CD1c-positive myeloid dendritic cell (primary cell): ENCODE measurements around the gene CYBRD1.
"Not testable (repeated sequence)": the region's sequence is repeated elsewhere in the genome, so short reads cannot be mapped to it uniquely, and the experiment has no call there.

Experiments
- DNase-seq: peaks from one replicate; pipeline ENCODE4 v3.0.0-alpha.2; 2016; ENCODE audit errors: extremely low spot score

The CYBRD1 gene

GRCh38 chr2:171515672-171516298 lies 6.5 kb upstream of the CYBRD1 start:
- no peak for DNase-seq

GRCh38 chr2:171516793-171517192 lies 5.5 kb upstream of the CYBRD1 start:
- no peak for DNase-seq

GRCh38 chr2:171520471-171520870 lies 1.8 kb upstream of the CYBRD1 start:
- DNase-seq: no peak

GRCh38 chr2:171521361-171522051 lies 768 bp upstream of the CYBRD1 start:
- no peak for DNase-seq

GRCh38 chr2:171522788-171523087 lies 464 bp downstream of the CYBRD1 start:
- DNase-seq: peak; percentile 20

GRCh38 chr2:171523088-171524017 lies 1.1 kb downstream of the CYBRD1 start:
- DNase-seq: peak; percentile 61

- no peak for DNase-seq
These were observed 1.7 kb downstream of the CYBRD1 start for GRCh38 chr2:171524018-171524401.

GRCh38 chr2:171529914-171530313 lies 7.6 kb downstream of the CYBRD1 start:
- no peak for DNase-seq

- DNase-seq: no peak
These were observed 8.1 kb downstream of the CYBRD1 start for GRCh38 chr2:171530378-171530777.

GRCh38 chr2:171530859-171531258 lies 8.6 kb downstream of the CYBRD1 start:
- DNase-seq: not testable (repeated sequence)

- DNase-seq: no peak
These were observed 9.0 kb downstream of the CYBRD1 start for GRCh38 chr2:171531291-171531690.

- no peak for DNase-seq
These were observed 9.7 kb downstream of the CYBRD1 start for GRCh38 chr2:171531836-171532450.

GRCh38 chr2:171533331-171533730 lies 11.1 kb downstream of the CYBRD1 start:
- no peak for DNase-seq

- DNase-seq: not testable (repeated sequence)
These were observed 13.3 kb downstream of the CYBRD1 start for GRCh38 chr2:171535528-171535927.

GRCh38 chr2:171540437-171540836 lies 18.2 kb downstream of the CYBRD1 start:
- no peak for DNase-seq

GRCh38 chr2:171541202-171541887 lies 19.1 kb downstream of the CYBRD1 start:
- peak; percentile 4 for DNase-seq

GRCh38 chr2:171545086-171545485 lies 22.8 kb downstream of the CYBRD1 start:
- DNase-seq: no peak

GRCh38 chr2:171547256-171547655 lies 25.0 kb downstream of the CYBRD1 start:
- no peak for DNase-seq

GRCh38 chr2:171547720-171548119 lies 25.4 kb downstream of the CYBRD1 start:
- DNase-seq: no peak

GRCh38 chr2:171550613-171551012 lies 28.3 kb downstream of the CYBRD1 start:
- DNase-seq: no peak

GRCh38 chr2:171551836-171552235 lies 29.6 kb downstream of the CYBRD1 start:
- DNase-seq: no peak

- DNase-seq: no peak
These were observed 31.0 kb downstream of the CYBRD1 start for GRCh38 chr2:171553236-171553635.
